Activated gamma-delta T cell treated with Interleukin-2 at 50 U/mL for 16 hours (primary cell): ENCODE data around the gene ORMDL1.

Source experiments
- DNase-seq: peaks from one replicate; pipeline ENCODE4 v3.0.0-alpha.2; 2020

ORMDL1 gene, protein sequence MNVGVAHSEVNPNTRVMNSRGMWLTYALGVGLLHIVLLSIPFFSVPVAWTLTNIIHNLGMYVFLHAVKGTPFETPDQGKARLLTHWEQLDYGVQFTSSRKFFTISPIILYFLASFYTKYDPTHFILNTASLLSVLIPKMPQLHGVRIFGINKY

DNA sequence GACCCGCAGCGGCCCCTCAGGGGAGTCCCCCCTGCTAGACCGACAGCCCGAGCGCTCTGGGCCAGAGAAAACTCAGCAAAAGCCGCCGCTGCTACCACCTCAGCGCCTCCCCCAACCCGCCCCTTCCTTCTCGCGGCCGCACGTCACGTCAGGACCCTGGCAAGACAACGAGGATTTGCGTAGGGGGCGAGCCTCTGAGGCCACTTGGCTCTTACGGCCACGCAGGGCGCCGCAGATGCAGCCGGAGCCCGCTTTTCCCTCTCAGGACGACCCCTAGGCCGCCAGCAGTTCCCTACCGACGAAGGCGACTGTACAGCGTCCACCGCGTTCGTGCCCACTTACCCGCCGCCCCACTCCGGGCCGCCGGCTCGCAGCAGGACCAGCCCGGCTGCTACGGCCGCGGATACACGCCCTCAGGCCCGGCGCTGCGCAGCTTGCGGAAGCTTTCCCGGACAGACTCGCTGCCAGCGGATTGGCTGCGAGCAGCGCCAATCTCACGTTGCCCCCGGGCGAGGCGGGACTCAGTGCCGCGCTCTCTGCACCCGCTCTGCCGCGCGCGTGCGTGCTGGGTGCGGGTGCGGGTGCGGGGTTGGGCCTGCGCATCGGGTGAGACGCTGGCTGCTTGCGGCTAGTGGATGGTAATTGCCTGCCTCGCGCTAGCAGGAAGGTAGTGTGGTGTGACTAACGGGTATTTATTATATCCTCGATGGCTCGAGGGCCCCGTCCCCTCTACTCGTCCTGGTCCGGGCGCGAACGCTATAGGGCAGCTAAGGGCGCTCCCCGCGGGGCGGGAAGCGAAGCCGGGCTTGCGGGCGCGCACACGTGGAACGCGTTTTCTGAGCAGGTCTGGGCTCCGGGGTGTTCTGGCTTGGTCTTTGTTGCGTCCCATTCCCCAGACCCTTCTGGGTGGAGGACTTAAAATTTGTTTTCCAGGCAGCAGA lies at the start of gene ORMDL1, which contains the start of gene PMS1:
ORMDL1 (minus strand) TSS at position 413 of the 941 bp plus-strand sequence. CDS start 1,744 bp downstream, outside the sequence.
PMS1 (plus strand) TSS at position 524 of the 941 bp plus-strand sequence. CDS start 7,360 bp downstream, outside the sequence.
- peak; percentile 92 for DNase-seq

DNA sequence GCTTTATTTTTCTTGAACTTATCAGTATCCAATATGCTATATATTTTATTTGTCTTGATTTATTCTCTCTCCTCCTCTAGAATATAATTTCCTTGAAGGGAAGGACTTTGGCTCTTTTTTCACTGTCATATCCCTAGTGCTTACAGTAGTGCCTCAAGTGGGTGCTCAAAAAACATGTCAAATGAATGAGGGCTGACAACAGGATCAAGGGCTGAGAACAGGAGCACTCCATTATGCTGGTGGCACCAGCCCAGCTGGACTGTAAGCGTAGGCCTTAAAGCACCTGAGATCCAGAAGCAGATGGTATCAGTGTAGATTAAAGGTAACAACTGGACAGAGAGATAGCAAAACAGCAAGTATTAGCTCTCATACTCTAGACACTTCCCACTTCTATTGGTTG lies 46.4 kb upstream of the ORMDL1 start:
- no peak for DNase-seq

DNA sequence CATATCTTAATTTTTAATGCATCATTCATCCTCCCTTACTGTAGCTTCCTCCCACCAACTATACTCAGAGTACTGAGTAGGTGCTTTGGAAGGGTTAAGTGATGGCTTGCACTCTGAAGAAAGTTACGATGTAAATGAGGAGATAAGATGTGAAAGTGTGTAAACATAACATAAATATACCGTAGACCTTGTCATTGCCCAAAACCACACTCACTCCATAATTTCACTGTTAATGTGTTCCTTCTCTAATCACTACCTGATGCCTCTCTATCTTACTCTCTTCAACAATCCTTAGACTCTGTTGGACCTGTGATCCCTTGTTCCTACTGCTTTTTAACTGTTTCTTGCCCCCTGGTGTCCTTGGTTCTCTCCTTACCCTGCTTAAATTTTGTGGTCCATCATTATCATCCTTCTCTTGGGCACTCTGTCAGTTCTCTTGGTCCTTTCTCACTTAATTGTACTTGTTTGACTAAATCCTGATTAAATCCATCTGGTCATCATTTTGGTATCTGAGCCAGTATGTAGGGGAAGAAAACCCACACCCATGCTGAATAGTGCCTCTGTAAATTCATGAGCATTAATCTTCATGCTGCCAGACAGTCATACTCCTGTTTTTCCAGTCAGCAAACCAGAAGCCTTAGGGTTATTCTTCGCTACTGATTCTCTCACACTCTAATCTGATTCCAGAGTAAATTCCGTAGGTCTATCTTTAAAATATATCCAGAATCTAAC lies 45.1 kb upstream of the ORMDL1 start:
- DNase-seq = no peak

DNA sequence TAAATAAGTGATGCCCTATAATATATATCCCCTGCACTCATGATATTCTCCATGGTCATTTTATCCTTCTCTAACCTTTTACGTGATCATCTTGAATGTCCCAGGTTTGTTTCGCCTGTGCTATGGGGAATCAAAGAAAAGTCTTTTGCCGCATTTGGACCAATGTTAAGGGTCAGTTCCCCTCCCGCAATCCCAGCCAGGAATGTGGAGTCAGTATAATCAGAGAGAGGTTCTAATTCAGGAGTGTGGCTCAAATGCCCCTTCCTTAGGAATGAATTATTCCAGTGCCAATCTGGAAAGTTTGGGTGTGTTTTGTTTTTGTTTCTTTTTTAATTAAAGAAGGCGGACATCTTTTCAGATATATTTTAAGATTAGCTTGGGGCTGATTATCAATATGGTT lies 41.9 kb upstream of the ORMDL1 start:
- DNase-seq = no peak

DNA sequence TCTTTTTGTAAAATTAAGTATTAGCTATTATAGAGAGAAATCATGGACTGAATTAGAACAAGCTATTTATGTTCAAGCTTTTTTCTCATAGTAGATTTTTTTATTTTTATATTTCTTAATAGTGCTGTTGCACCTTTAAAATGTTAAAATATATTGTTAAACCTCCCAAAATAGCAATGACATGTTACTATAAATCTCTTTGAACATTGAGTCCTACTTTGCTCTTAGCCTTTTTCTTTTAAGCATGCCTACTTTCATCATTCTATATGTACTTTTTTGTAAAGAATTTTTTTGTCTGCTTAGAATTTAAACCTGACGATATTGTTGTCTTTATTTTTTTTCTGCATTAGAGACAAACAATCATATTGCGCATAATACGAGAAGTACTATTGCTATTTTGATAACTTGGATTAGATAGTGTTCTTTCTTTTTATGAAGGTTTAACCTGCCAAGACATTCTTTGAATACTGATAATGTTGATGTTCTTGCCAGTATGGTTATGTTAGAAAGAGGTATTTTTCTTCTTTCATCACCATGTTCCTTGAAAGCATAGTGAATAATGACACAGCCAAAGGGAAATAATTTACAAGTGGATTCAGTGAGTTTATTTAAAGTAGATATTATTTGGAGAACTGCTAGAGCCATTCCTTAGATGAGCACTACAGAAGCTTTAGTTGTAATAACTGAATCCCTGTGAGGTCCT lies 40.7 kb upstream of the ORMDL1 start:
- DNase-seq = no peak

DNA sequence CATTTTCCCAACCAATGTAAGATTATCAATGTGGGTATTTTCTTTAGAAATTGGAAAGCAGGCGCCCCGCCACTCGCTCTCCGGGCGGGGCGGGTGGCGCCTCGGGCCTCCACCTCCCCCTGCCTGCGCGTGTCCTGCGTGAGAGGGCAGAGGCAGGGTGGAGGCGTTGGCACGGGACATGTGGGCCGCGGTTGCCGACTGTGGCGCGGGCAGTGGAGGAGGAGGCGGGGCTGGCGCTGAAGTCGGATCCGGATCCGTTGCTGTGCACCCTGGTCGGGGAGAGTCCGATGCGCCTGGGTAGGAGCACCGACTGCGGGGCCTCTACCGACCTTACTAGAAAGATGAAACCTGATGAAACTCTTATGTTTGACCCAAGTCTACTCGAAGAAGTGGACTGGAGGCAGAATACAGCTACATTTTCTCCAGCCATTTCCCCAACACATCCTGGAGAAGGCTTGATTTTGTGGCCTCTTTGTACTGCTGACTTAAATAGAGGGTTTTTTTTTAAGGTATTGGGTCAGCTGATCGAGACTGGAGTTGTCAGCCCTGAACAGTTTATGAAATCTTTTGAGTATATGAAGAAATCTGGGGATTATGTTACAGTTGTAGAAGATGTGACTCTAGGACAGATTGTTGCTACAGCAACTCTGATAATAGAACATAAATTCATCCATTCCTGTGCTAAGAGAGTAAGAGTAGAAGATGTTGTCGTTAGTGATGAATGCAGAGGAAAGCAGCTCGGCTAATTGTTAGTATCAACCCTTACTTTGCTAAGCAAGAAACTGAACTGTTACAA lies 38.0 kb upstream of the ORMDL1 start:
- DNase-seq = no peak

DNA sequence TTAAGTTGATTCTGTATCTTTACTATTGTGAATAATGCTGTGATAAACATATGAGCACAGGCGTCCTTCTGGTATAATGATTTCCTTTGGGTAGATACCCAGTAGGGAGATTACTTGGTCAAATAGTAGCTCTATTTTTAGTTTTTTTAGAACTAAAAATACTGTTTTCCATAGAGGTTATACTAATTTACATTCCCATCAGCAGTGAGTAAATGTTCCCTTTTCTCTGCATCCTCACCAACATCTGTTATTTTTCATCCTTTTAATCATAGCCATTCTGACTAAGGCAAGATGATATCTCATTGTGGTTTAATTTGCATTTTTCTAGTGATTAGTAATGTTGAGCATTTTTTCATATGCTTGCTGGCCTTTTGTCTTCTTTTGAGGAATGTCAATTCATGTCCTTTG lies 35.2 kb upstream of the ORMDL1 start:
- no peak for DNase-seq

DNA sequence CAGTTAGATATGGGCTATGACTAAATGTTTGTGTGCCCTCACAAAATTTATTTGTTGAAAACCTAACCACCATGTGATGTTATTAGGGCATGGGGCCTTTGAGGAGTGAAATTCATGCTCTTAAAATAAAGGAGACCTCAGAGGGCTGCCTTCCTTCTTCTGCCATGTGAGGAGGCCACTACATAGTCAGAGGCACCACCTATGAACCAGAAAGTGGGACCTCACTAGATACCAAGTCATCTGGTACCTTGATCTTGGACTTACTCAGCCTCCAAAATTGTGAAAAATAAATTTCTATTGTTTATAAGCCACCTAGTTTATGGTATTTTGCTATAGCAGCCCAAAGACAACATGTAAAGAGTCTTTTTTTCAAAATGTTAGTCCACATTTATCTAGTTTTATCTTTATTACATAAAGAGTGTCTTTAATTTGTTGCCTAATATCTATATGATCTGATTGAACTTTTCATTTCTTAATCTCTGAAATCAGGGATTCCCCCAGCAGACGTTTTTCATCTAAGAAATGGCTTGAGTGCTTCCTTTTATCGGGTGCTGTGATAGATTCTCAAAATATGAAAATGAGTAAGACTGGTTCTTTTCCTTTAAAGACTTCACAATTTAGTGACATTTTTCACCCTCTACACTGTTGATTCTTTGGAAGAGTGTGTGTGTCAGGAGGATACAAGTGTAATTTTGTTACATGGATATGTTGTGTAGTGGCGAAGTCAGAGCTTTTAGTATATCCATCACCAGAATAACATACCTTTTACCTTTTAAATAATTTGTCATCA lies 34.3 kb upstream of the ORMDL1 start:
- no peak for DNase-seq

DNA sequence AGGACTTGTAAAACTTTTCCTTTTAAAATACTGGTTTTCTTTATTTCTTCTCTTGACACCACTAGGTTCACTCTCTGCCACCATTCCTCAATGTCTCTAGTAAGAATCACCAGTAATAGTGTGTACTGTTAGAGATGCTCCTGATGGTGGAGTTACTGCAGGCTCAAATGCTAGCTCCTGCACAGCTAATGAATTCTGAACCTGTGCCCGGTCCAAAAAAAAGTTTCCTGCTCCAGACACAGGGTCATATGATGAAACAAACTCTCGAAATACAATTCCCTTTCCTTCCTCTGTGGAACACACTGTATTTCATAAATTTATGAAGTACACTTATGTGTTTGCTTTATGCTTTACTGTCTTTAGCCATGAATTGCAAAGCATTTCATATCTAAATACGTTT lies 19.3 kb upstream of the ORMDL1 start:
- no peak for DNase-seq

DNA sequence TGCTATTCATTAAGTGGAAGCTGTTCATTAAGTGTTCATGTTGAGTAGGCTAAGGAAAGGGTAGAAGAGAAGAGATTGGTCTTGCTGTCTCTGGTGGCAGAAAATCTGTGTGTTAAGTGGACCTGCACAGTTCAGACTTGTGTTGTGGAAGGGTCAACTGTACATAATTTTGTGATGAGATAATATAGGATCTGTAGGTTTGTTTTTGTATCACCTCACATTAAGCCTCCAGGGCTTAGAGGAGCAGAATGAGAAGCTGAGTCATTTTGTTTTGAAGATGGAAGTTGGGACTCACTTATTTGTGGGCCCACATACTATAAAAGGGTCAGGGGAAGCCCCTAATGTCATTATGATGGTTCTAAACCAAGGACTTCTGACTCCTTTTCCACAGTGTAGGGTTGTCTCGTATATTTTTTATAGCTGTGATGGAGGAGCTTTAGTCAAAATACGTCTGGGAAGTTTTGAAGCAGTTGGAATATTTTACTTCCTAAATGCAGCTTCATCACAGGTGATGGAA lies 18.3 kb upstream of the ORMDL1 start:
- no peak for DNase-seq

DNA sequence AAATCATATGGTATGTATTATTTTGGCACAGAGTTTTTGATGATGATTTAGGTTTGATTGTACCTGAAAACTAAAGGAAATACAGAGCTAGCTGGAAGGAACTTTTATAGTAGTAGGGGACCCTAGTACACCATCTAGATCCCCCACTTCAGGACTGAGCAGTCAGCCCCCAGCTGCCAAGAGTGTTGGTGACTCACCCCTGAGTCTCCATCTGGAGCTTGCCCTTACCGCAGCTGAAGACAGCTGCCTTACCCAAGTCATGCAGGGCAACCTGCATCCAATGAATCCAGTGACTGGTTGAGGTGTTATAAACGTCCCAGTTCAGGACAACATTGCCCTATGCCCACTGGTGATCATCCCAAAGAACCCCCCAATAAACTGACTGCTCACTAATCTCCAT lies 15.4 kb upstream of the ORMDL1 start:
- DNase-seq = no peak

DNA sequence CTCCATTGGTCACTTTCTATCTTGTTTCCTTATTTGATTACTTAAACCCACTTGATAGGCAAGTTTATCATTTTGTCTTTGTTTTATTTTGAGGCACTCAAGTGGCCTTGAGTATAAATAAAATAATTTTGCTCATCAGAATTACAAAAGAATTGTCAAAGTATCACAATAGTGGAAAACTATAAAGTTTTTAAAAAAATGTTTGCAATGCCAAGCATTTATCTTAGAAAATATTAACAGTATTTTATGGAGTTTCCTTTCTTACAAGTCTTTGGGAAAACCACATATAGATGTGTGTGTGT lies 14.8 kb upstream of the ORMDL1 start:
- DNase-seq = no peak

DNA sequence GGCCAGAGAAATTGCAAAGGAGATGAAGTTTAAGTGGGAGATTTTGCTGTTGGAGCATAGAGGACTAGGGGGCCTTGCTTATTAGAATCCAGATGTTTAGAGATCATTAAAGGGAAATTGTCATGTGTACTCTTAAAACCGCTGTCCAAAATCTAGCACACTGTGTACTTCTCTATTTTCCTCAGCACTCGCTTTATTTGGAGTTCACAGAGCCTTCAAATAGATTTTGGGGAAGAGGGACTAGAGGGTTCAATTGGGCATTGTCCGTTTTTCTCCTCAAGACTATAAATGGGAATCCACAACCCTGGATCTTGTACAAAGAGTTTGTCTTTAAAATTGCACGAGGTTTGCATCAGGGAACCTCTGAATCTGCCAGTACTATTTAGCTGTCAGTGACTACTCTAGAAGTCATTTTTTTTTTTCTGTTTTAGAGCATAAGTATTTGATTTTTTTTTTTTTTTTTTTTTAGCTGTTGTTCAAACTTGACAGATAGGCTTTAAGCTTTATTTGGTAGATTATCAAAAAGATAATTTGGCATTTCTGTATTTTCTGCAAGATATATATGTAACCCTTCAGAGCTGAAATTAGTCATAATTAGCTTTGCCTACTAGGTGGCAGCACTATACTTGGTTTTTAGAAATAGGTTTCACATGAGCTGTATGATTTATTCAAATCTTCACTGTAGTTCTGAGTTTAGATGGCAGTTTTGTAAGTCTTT lies 14.3 kb upstream of the ORMDL1 start:
- DNase-seq = no peak

DNA sequence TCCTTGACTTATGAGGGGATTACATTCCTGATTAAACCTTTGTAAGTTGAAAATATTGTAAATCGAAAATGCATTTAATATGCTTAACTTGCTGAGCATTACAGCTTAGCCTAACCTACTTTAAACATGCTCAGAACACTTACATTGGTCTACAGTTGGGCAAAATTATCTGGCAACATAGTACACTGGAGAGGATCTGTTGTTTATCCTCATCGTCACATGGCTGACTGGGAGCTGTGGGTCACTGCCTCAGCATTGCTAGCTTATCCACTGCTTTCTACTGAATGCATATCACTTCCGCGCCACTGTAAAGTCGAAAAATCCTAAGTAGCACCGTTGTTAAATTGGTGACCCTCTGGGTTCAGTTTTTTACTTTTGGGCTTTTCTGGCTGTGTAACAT lies 13.8 kb upstream of the ORMDL1 start:
- no peak for DNase-seq

DNA sequence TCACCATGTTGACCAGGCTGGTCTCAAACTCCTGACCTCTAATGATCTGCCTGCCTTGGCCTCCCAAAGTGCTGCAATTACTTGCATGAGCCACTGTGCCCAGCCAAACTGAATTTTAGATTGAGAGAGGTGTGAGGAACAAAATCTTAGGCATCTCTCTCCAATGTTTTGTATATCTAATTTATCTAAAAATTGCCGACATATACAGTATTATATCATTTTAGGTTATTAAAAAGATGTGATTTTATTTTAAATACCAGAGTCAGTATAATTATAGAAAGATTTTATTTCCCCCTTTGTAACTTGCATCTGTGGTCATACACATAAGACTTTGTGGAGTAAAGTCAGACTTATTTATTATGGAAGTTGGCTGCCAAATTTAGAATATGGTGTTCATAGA lies 10.2 kb upstream of the ORMDL1 start:
- DNase-seq = no peak

DNA sequence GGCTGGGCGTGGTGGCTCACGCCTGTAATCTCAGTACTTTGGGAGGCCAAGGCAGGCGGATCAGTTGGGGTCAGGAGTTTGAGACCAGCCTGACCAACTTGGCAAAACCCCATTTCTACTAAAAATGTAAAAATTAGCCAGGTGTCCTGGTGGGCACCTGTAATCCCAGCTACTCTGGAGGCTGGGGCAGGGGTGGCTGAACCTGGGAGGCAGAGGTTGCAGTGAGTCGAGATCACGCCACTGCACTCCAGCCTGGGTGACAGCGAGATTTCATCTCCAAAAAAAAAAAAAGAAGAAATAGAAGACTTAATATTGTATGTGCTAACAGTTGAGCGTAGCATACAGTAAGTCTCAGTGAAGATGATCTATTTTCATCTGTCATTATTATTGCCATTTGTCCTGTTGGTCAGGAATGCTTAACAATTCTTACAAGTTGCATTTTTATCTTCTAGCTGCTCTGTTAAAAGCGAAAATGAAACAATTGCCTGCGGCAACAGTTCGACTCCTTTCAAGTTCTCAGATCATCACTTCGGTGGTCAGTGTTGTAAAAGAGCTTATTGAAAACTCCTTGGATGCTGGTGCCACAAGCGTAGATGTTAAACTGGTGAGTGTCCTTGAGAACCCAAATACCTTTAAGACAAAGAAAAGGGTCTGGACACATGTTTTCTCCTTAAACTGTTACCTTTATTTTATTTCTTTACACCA lies 7.4 kb upstream of the ORMDL1 start:
- no peak for DNase-seq

DNA sequence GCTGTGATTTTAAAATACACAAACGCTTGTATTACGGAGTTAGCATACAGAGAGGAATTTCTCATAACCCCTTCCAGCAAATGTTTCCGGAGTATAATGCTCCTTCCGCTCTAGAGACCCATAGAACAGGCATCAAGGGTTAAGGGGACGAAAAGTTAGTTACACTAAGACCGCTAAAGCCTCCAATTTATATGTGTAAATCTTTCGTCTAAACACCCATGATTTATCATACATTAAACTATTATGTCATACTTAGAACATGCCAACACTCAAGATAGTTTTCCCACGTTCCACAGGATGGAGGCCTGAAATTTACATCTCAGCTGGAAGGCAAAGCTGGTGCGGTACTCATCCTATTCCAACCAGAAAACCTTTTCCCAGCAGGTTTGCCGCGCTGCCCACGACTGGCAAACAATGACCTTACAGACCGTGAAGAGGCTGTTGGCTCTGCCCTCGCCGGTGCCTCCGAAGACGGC lies 650 bp downstream of the ORMDL1 start:
- no peak for DNase-seq

DNA sequence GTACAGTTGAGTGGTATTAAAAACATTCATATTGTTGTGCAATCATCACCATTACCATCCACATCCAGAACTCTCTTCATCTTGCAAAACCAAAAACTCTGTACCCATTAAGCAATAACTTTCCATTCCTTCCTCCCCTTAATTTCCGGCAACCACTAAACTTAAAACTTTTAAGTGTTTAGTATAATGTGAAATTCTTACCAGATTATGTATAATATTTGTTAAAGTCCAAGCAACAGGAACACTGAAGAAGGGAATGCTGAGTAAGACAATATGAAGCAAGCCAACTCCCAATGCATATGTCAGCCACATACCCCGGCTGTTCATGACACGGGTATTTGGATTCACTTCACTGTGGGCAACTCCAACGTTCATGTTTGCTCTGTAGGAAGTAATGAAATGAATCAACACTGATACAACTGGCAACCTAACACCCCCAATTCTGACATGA lies 1.9 kb downstream of the ORMDL1 start:
- DNase-seq = no peak

DNA sequence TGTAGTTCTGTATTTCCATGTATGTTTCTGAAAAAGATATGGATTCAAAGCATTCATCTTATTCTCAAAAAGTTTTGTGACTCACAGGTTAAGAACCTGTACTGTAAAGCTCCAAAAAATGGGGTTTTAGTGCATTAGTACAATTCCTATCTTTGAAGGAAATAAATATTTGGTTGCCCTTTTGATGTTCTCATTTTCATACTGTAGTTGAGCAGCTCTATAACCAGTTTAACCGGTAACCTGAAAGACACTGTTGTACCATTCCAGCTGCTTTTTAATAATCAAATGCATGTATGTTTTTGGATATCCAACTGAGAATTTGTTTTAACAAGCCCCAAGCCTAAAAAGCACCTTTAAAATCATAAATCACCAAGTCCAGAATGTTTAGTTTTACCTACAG lies 11.9 kb downstream of the ORMDL1 start:
- DNase-seq = no peak
